Psoas muscle (tissue), 8 donors: Measurements from ENCODE around the gene KRT6C. TPM values are rescaled to one million over a fixed set of nuclear protein-coding genes. Genes with fewer than 3 reads are reported as not detected.

Experiments
- ATAC-seq, 4 donors: fragments of 200-7000 bp; cut with Tn5 transposase; one replicate each; pipeline ENCODE4 v1.9.1; 2020; ENCODE audit warnings: moderate library complexity in 3 of 4, mild to moderate bottlenecking in 2 of 4
- DNase-seq, 2 donors: peaks; one replicate each; pipeline ENCODE4 v3.0.0-alpha.2; 2020
- H3K27ac ChIP-seq: fragments of 200-600 bp; one replicate; pipeline ENCODE4 v1.8.0; 2022
- H3K27me3 ChIP-seq, 3 donors: fragments of 200-600 bp in 1 of 3; one replicate each; pipeline versions ENCODE4 v1.6.1 to v1.8.0; 2013 to 2022; ENCODE audit warnings: low read length in 2 of 3, mild to moderate bottlenecking in 2 of 3, moderate library complexity in 1 of 3; ENCODE audit not compliant: insufficient read depth in 3 of 3
- H3K36me3 ChIP-seq, 2 donors: fragments of 200-600 bp in 1 of 2; one replicate each; pipeline versions ENCODE4 v1.6.1 to v1.8.0; 2013 to 2022; ENCODE audit warnings: low read depth in 1 of 2, mild to moderate bottlenecking in 1 of 2, moderate library complexity in 1 of 2; ENCODE audit not compliant: insufficient read depth in 1 of 2
- H3K4me1 ChIP-seq: fragments of 200-600 bp; one replicate; pipeline ENCODE4 v1.8.0; 2022
- H3K4me3 ChIP-seq: fragments of 200-600 bp; one replicate; pipeline ENCODE4 v1.8.0; 2022; ENCODE audit warnings: mild to moderate bottlenecking
- H3K9me3 ChIP-seq: fragments of 200-600 bp; one replicate; pipeline ENCODE4 v1.8.0; 2022
- WGBS, 3 donors: extraction: QIAGEN DNeasy Blood & Tissue Kit; methylation state at CpG; one replicate each; pipeline versions ENCODE4 v1.1.6 to v1.1.7; 2013; 5-methylcytosine and 5-hydroxymethylcytosine counted together
- intact Hi-C, 2 donors: fragments of 100-400 bp; cut with DNase I; formaldehyde crosslinking; loops; one replicate each; pipeline versions ENCODE4 v1.11.0 to v1.14.2; 2022
- polyA plus RNA-seq, 3 donors: library from polyadenylated mRNA; stranded (reverse); fragments of 200-250 nt; gene quantifications; one replicate each; pipeline ENCODE4 v1.2.3, GENCODE V29; 2013
- total RNA-seq, 4 donors: library from RNA; stranded (reverse); fragmentation: NEBNext Ultra II Directional in 2 of 4; extraction: Animal tissue kit (Norgen Biotek cat#: 25700) in 2 of 4; gene quantifications; one replicate each; pipeline versions ENCODE4 v1.2.1 to v1.2.4, GENCODE V29; 2021 to 2023
- TF ChIP-seq, protein P1 (sequence below): fragments of 200-600 bp; IDR thresholded peaks from one replicate; pipeline ENCODE4 v1.8.0; 2022; ENCODE audit warnings: antibody characterized with exemption
- donor health status: healthy with polysubstance abuse.
- donor health status: DM: no; HTN: no; CAD: no; lungs with moderate emphysema.
- donor health status: Bipolar disorder and iron deficiency.
- donor health status: healthy.
- donor health status: DM: yes; HTN: yes; CAD: no.
- donor health status: DM: no; HTN: no; CAD: no.
- donor health status: DM: no; HTN: no; CAD: no.
- donor health status: DM: yes; HTN: yes; CAD: no.

KRT6C gene
- total and polyA plus RNA-seq, 7 donors = 0.04 to 0.24 (median 0.21) TPM; not detected in 4

DNA sequence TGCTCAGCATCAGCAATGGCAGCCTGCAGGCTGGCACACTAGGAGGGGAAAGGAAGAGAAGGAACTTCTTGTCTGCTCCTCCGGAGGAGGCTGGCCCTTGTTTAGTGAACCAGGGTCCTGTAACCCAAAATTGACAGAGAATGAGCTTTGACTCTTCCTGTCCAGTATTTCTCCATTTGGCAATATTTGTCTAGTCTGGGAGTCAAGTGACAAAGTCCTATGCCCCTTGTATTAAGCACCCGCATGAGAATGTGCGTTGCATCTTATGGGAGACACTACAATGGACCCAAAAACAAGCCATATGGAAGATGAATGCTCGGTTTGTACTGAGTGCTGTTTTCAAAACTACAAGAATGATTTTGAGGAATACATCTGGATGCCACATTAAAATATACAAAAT lies 3.8 kb downstream of the KRT6C start:
- no peaks in the 10 kb centered on the region for H3K9me3 ChIP-seq
- DNase-seq = no peak
- H3K4me1 ChIP-seq = no peaks in the 10 kb centered on the region
- H3K4me3 ChIP-seq = no peak overlapping the region
- H3K27me3 ChIP-seq = no peaks in the 10 kb centered on the region
- ATAC-seq = no peak
- 69 to 76% (median 75%) methylated on average over 4 of the region's 4 CpGs for WGBS, 3 donors
- H3K36me3 ChIP-seq = no peaks in the 10 kb centered on the region
- no peak overlapping the region for H3K27ac ChIP-seq
- TF ChIP-seq, protein P1, sequence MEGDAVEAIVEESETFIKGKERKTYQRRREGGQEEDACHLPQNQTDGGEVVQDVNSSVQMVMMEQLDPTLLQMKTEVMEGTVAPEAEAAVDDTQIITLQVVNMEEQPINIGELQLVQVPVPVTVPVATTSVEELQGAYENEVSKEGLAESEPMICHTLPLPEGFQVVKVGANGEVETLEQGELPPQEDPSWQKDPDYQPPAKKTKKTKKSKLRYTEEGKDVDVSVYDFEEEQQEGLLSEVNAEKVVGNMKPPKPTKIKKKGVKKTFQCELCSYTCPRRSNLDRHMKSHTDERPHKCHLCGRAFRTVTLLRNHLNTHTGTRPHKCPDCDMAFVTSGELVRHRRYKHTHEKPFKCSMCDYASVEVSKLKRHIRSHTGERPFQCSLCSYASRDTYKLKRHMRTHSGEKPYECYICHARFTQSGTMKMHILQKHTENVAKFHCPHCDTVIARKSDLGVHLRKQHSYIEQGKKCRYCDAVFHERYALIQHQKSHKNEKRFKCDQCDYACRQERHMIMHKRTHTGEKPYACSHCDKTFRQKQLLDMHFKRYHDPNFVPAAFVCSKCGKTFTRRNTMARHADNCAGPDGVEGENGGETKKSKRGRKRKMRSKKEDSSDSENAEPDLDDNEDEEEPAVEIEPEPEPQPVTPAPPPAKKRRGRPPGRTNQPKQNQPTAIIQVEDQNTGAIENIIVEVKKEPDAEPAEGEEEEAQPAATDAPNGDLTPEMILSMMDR = no peak
- intact Hi-C loops = no loop called here

DNA sequence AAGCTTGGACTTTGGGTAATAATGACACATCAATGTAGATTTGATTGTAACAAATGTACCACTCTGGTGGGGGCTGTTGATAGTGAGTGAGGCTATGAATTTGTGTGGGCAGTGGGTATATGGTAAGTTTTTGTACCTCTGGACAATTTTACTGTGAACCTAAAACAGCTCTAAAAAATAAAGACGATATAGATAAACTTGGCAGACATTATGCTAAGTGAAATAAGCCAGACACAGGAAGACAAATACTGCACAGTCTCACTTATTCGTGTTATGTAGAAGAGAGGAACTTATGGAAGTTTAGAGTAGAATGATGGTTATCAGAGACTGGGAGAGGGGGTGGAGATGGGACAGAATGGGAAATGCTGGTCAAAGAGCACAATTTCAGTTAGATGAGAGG lies 8.7 kb downstream of the KRT6C start:
- no peak overlapping the region for H3K27ac ChIP-seq
- TF ChIP-seq, protein P1 = no peak
- 64 to 71% (median 65%) methylated on average over 2 of the region's 2 CpGs for WGBS, 3 donors
- ATAC-seq (no peak), DNase-seq (no peak)
- intact Hi-C loops = no loop called here
- no peaks in the 10 kb centered on the region for H3K4me1 ChIP-seq
- H3K36me3 ChIP-seq = no peaks in the 10 kb centered on the region
- peaks cover 0 to 3% (median 2%) of the 10 kb centered on the region in 3 donors for H3K27me3 ChIP-seq
- H3K9me3 ChIP-seq = no peaks in the 10 kb centered on the region
- no peak overlapping the region for H3K4me3 ChIP-seq

DNA sequence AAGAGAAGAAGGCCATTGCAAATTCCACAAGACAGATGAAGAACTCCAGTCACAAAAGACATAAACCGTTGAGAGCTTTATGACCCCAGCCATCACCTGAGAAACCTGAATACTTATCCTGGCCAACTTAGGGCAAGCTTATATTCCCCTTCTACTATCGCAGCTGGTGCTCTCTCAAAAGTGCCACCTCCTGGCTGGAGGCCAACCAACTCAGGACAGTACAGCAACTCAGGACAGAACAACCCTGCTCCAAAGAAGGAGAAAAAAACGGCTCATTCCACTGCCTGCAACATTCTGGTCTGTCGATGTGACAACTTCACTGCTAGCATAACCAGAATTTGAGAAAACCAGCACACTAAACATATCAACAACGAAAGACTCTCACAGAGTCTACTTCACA lies 11.9 kb downstream of the KRT6C start:
- TF ChIP-seq, protein P1 = no peak
- 45 to 65% (median 49%) methylated on average over 5 of the region's 5 CpGs for WGBS, 3 donors
- ATAC-seq (no peak), DNase-seq (no peak)
- H3K4me1 ChIP-seq = no peaks in the 10 kb centered on the region
- H3K9me3 ChIP-seq = no peaks in the 10 kb centered on the region
- no peaks in the 10 kb centered on the region for H3K36me3 ChIP-seq
- intact Hi-C loops = no loop called here
- H3K27ac ChIP-seq = no peak overlapping the region
- H3K4me3 ChIP-seq = no peak overlapping the region
- H3K27me3 ChIP-seq = peaks cover 0 to 3% (median 2%) of the 10 kb centered on the region in 3 donors

DNA sequence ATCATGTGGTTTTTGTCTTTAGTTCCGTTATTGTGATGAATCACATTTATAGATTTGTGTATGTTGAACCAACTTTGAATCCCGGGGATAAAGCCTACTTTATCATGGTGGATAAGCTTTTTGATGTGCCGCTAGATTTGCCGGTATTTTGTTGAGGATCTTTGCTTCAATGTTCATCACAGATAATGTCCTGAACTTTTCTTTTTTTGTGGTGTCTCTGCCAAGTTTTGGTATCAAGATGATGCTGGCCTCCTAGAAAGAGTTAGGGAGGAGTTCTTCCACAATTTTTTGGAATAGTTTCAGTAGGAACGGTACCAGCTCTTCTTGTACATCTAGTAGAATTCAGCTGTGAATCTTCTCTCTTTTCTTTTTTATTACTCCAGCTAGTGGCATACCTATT lies 14.7 kb downstream of the KRT6C start:
- TF ChIP-seq, protein P1 = no peak

DNA sequence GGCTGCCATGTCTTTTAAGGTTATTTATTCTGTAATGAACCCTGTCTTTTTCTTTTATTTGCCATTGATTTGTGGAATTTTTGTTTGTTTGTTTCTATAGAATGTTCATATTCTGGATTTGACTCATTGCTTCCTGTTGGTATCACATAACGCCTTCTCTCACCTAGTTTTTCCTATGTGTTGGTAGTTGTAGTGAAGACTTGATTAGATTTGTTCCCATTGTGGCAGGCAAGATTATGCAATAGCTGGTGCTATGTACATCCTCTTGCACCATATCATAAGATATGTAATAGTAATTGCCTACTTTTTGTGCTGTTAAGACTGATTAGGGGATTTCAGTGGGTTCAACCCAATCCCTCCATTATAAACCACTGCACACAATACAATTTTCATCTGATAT lies 17.8 kb downstream of the KRT6C start:
- DNase-seq (no peak), ATAC-seq (no peak)
- intact Hi-C loops = no loop called here
- H3K27me3 ChIP-seq = no peaks in the 10 kb centered on the region
- H3K9me3 ChIP-seq = no peaks in the 10 kb centered on the region
- WGBS, 3 donors = 79 to 90% (median 83%) methylated on average over 1 of the region's 1 CpG
- no peaks in the 10 kb centered on the region for H3K36me3 ChIP-seq
- TF ChIP-seq, protein P1 = no peak
- H3K27ac ChIP-seq = no peak overlapping the region
- H3K4me1 ChIP-seq = no peaks in the 10 kb centered on the region
- no peak overlapping the region for H3K4me3 ChIP-seq

More for the DNA sequence above, 14.7 kb downstream of the KRT6C start:
- DNase-seq = no peak
- no peaks in the 10 kb centered on the region for H3K9me3 ChIP-seq
- peaks cover 0 to 2% (median 0%) of the 10 kb centered on the region in 3 donors for H3K27me3 ChIP-seq
- no peak for ATAC-seq
- H3K4me1 ChIP-seq = no peaks in the 10 kb centered on the region
- H3K27ac ChIP-seq = no peak overlapping the region
- no peaks in the 10 kb centered on the region for H3K36me3 ChIP-seq
- H3K4me3 ChIP-seq = no peak overlapping the region
- WGBS, 3 donors = 81 to 88% (median 82%) methylated on average over 5 of the region's 5 CpGs
- intact Hi-C loops = no loop called here
